Activated T-cell treated with anti-CD3 and anti-CD28 coated beads, Interleukin-2, amount 50 U/mL, for 4 hours (primary cell): ENCODE data around the gene C10orf62. TPM values are rescaled to one million over a fixed set of nuclear protein-coding genes. Genes with fewer than 3 reads are reported as not detected.

Source experiments
- ATAC-seq, 2 donors: fragments of 200-7000 bp; cut with Tn5 transposase; one replicate each; pipeline ENCODE4 v1.10.0; 2021
- DNase-seq: peaks from one replicate; pipeline ENCODE4 v3.0.0-alpha.2; 2020
- H3K27me3 Mint-ChIP-seq: one replicate; pipeline ENCODE4 v1.8.0; 2021; ENCODE audit warnings: low read depth, mixed read lengths
- H3K36me3 Mint-ChIP-seq: one replicate; pipeline ENCODE4 v1.8.0; 2022; ENCODE audit warnings: mixed read lengths; ENCODE audit not compliant: insufficient read depth
- H3K4me1 Mint-ChIP-seq: one replicate; pipeline ENCODE4 v1.8.0; 2021; ENCODE audit warnings: low read depth, mixed read lengths
- H3K4me3 Mint-ChIP-seq: one replicate; pipeline ENCODE4 v1.8.0; 2021; ENCODE audit warnings: mild to moderate bottlenecking, moderate library complexity, mixed read lengths
- H3K9me3 Mint-ChIP-seq: one replicate; pipeline ENCODE4 v1.8.0; 2021; ENCODE audit warnings: mixed read lengths
- total RNA-seq, 3 donors: library from RNA; stranded (reverse); gene quantifications; one replicate each; pipeline ENCODE4 v1.2.1, GENCODE V29; 2021

The C10orf62 gene
- total RNA-seq, 3 donors from 2014 or later, result not detected

DNA sequence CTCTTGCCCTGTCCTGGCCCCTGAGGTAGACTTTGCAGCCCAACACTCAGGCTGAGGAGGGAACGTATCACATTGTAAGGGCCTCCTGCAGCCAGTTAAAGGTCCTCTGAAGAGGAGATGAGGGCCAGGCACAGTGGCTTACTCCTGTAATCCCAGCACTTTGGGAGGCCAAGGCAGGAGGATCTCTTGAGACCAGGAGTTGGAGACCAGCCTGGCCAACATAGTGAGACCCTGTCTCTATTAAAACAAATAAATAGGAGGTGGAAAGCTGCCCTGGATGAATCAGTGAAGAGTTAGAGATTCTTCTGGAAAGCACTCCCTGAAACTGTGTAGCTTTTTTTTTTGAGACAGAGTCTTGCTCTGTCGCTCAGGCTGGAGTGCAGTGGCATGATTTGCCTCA lies 2.3 kb upstream of the C10orf62 start:
- no peak for DNase-seq
- no peak overlapping the region for H3K4me3 Mint-ChIP-seq
- no peaks in the 10 kb centered on the region for H3K36me3 Mint-ChIP-seq
- H3K27me3 Mint-ChIP-seq, result no peaks in the 10 kb centered on the region
- H3K9me3 Mint-ChIP-seq, result no peaks in the 10 kb centered on the region
- H3K4me1 Mint-ChIP-seq, result peaks cover 2% of the 10 kb centered on the region
- no peak for ATAC-seq

DNA sequence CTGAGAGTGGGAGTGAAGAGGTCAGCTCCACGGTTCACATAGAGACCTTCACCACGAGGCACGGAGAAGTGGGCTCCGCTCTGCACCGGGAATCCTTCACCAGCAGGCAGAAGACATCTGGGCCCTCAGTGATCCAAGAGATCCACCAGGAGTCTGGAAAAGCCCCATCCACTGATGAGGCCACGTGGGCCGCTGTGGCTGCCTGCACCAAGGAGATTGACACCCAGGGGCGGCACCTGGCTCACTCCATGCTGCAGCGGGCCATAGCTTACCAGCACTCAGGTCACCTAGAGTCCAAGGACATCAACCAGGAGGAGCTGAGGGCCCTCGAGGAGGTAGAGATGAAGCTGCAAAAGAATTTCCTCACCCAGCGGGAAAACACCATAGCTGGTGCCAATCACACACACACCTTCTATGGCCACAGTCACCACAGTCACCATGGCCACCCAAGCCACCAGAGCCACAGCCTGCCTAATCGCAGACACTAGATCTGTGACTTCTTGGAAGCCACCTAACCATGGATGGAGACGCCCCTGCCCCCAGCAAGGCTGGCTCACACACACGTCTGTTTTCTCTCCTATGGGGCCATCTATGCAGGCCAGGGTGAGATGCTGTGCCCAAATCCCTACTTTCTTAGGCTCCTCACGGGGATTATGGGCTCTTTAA lies 694 bp downstream of the C10orf62 start:
- peaks cover 2% of the 10 kb centered on the region for H3K4me1 Mint-ChIP-seq
- H3K27me3 Mint-ChIP-seq, result no peaks in the 10 kb centered on the region
- H3K4me3 Mint-ChIP-seq, result no peak overlapping the region
- ATAC-seq (no peak), DNase-seq (no peak)
- no peaks in the 10 kb centered on the region for H3K9me3 Mint-ChIP-seq
- no peaks in the 10 kb centered on the region for H3K36me3 Mint-ChIP-seq

DNA sequence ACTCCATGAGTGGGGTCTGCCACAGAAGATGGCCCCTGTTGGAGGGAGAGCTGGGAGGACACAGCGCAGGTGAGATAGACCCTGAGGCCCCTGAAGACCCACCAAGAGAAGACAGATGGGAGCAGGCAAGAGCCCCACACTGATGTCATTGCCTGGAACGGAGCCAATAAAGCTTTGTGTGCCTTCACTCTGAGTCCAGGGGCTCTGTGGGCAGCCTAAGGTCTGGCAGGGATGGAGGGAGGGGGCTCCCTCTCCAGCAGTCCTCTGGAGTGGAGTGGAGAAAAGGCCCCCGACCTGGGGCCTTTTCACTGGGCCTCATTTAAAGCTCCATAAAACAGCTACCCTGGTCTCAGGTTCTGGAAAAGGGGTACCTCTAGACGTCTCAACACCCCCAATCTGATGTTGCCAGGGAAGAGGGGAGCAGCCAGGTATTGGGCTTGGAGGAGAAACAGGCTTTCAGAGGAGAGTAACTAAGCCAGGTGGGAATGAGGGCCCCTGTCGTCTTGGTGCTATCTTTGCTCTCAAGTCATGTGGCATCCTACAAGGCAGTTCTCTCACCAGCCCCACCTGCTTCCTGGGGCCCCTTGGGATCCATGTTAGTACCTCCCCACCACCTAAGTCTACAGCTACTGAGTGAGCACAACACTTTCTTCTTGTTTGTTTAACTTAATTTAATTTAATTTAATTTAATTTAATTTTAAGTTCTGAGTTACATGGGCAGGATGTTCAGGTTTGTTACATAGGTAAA lies 1.4 kb downstream of the C10orf62 start:
- DNase-seq (no peak), ATAC-seq (no peak)
- no peaks in the 10 kb centered on the region for H3K36me3 Mint-ChIP-seq
- no peaks in the 10 kb centered on the region for H3K9me3 Mint-ChIP-seq
- no peak overlapping the region for H3K4me3 Mint-ChIP-seq
- H3K4me1 Mint-ChIP-seq, result peaks cover 2% of the 10 kb centered on the region
- no peaks in the 10 kb centered on the region for H3K27me3 Mint-ChIP-seq

DNA sequence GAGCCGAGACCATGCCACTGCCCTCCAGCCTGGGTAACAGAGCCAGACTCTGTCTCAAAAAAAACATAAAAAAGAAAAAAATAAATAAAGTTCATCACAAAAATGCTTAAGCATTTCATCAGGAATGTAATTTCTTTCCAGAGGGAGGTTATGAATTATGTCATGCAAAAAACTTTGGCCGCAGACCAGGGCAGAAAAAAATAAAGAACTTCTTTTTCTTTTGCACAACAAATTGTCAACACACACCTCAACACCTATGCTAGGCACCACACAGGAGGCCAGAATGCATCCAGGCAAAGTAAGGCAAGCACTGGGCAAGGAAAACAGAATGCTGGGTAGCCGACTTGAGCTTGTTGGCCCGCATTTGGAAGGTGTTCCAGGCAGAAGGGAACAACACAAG lies 3.9 kb downstream of the C10orf62 start:
- DNase-seq (no peak), ATAC-seq (no peak)
- H3K4me3 Mint-ChIP-seq, result no peak overlapping the region
- no peaks in the 10 kb centered on the region for H3K9me3 Mint-ChIP-seq
- no peaks in the 10 kb centered on the region for H3K36me3 Mint-ChIP-seq
- H3K4me1 Mint-ChIP-seq, result peaks cover 2% of the 10 kb centered on the region
- H3K27me3 Mint-ChIP-seq, result no peaks in the 10 kb centered on the region

DNA sequence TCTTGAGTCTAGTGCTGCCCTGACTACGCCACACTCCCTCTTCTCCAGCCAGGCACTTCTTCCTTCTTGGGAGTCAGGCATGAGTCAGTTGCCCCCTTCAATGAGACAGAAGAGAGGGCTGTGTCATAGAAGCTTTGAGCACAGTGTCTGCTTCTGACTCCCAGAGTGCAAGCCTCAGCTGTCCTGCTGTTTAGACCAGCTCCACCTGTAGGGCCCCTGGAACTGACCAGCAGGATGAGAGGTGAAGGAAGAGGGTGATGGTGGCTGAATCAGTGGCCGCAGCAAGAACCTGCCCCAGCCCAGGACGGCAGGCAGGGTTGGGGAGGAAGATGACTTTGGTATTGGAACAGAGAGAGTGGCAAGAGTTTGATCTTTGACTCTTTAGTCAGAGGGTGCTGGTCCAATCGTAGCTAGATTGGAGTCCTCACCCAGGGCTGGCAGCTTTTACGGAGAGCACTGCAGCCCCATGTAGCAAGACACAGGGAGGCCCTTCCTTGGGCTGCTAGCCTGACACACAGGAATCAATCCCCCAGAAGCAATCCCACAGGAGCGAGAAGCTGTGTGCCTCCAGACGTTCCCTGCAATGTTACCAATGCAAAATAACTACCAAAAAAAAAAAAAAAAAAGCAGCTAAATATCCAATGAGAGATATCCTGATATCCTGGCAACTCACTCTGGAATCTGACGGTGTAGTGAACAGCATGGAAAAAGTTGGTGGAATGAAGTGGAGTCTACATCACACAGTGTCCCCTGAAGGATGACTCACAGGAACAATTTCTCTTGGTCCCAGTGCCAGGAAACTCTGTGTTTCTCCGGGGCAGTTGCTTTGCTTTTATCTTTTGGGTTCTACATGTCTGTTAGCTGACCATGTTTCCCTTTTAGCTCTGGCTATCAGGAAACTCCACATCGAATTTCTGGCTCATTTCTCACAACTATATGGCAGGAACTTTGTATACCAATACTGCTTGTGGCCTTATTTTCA lies 6.9 kb downstream of the C10orf62 start:
- Mint-ChIP-seq H3K9me3 (no peaks in the 10 kb centered on the region), H3K4me3 (no peak overlapping the region), H3K27me3 (no peaks in the 10 kb centered on the region), H3K36me3 (no peaks in the 10 kb centered on the region), H3K4me1 (no peaks in the 10 kb centered on the region)
- ATAC-seq (no peak), DNase-seq (no peak)

DNA sequence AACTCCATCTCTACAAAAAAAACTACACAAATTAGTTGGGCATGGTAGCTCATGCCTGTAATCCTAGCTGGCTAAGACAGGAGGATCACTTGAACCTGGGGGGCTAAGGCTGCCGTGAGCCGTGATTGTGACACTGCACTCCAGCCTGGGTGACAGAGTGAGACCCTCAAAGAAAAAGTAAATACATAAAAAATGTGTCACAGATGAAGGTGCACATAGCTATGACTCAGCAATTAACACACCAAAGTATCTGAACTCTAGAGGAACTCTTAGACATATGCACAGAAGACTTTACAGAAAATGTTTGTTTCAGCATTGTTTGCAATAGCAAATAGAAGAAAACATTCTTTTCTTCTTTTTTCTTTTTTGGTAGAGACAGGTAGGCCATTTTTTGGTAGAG lies 8.3 kb downstream of the C10orf62 start:
- ATAC-seq, result no peak
- H3K4me1 Mint-ChIP-seq, result no peaks in the 10 kb centered on the region
- no peaks in the 10 kb centered on the region for H3K36me3 Mint-ChIP-seq
- no peaks in the 10 kb centered on the region for H3K9me3 Mint-ChIP-seq
- no peak for DNase-seq
- no peak overlapping the region for H3K4me3 Mint-ChIP-seq
- H3K27me3 Mint-ChIP-seq, result no peaks in the 10 kb centered on the region

DNA sequence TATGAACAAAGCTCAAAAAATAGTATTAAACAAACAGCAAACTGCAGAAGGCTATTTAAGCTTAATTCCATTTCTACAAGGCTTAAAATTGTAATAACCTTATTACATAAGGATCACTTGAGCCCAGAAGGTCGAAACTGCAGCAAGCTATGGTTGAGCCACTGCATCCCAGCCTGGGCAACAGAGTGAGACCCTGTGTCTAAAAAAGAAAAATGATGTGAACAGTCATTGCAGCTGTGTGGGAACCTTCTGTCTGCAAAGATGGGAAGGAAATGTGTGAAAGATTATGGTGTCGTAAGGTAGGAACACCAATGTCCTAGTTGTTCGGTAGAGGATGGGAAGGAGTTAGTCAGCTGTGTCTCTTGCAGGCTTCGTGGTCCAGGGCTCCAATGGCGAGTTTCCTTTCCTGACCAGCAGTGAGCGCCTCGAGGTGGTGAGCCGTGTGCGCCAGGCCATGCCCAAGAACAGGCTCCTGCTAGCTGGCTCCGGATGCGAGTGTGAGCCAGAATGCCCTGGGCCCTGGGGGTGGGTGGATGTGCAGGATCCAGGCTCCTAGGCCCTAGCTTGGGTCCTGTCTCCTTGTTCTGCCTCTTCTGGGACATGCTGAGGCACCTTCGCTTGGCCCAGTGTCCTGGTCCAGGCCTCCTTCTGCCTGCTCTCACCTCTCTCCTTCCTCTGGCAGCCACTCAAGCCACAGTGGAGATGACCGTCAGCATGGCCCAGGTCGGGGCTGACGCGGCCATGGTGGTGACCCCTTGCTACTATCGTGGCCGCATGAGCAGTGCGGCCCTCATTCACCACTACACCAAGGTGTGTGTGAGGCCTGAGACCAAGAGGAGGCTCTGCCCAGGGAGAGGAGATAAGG lies 9.1 kb downstream of the C10orf62 start:
- ATAC-seq (no peak), DNase-seq (no peak)
- Mint-ChIP-seq H3K36me3 (no peaks in the 10 kb centered on the region), H3K4me3 (no peak overlapping the region), H3K27me3 (no peaks in the 10 kb centered on the region), H3K4me1 (no peaks in the 10 kb centered on the region), H3K9me3 (no peaks in the 10 kb centered on the region)

DNA sequence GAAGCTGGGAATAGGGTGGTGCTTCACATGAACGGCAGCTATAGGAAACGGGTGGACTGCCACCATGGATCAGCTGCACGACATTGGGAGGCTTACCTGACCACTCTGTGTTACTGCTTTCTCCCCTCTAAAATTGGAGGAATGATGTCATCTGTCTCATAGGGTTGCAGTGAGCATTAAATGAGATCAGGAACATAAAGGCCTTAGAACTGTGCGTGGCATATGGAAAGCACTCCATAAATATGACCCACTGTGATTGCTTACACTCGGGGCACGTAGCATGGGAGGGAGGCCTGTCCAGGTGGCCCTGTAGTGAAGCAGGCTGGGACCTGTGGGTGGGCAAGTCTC lies 9.7 kb downstream of the C10orf62 start:
- ATAC-seq (no peak), DNase-seq (no peak)
- H3K27me3 Mint-ChIP-seq, result no peaks in the 10 kb centered on the region
- no peaks in the 10 kb centered on the region for H3K36me3 Mint-ChIP-seq
- no peaks in the 10 kb centered on the region for H3K4me1 Mint-ChIP-seq
- H3K4me3 Mint-ChIP-seq, result no peak overlapping the region
- no peaks in the 10 kb centered on the region for H3K9me3 Mint-ChIP-seq

DNA sequence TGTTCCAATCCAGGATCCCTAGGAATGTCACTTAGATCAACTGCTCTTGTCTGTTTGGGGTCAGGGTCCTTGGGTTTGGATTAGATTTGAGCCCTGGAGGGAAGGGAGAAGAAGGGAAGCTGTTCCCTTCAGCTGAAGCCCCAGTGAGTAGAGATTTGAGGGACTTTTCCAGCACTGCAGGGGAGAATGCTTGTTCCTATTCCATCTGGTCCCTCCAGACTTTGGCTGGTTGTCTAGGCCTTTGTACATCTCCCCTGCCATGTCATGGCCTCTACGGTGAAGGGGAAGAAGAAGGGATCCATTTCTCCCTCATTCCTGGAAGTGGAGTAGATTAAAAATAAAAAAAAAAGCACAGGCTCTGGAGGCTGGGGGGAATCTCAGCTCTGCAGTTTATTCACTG lies 11.1 kb downstream of the C10orf62 start:
- no peaks in the 10 kb centered on the region for H3K36me3 Mint-ChIP-seq
- H3K4me3 Mint-ChIP-seq, result no peak overlapping the region
- H3K27me3 Mint-ChIP-seq, result no peaks in the 10 kb centered on the region
- ATAC-seq (no peak), DNase-seq (no peak)
- no peaks in the 10 kb centered on the region for H3K9me3 Mint-ChIP-seq
- H3K4me1 Mint-ChIP-seq, result no peaks in the 10 kb centered on the region

DNA sequence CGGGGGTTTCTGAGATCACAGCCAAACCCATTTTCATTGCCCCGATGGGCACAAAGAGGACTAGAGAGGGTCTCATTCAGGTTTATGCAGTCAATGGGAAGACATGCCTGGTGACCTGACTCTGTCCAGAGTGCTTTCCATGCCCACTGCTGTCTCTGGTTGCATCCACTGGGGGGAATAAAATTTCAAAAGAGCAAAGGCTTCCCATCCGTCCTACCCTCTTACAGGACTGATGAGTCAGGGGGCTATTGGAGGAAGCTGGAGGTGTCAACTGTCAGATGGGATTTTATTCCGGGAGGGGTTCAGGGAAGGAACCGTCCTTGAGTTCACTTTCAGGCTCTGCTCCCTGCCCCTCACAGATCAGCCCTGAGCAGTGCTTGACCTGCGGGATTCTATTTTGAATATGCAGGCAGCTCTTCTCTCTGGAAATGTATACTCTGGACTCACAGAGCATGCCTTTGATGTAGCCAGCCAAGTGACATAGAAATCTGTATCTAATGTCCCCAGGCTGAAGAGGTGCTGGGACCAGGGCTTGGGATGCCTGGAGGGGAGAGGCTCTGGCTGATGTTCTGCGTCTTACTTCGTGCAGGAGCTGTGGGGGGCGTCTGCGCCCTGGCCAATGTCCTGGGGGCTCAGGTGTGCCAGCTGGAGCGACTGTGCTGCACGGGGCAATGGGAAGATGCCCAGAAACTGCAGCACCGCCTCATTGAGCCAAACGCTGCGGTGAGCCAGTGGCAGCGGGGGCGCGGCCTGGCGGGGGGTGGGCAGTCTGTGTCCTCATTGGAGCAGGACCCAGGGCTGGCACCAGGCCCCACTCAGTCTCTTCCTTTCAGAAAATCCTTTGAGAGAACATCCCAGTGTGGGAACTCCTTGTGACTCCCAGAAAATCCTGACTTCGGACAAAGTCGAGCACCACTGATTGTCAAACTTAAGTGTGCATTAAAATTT lies 12.0 kb downstream of the C10orf62 start:
- H3K4me3 Mint-ChIP-seq, result no peak overlapping the region
- no peaks in the 10 kb centered on the region for H3K4me1 Mint-ChIP-seq
- H3K27me3 Mint-ChIP-seq, result no peaks in the 10 kb centered on the region
- no peaks in the 10 kb centered on the region for H3K9me3 Mint-ChIP-seq
- H3K36me3 Mint-ChIP-seq, result no peaks in the 10 kb centered on the region
- DNase-seq (no peak), ATAC-seq (no peak)

DNA sequence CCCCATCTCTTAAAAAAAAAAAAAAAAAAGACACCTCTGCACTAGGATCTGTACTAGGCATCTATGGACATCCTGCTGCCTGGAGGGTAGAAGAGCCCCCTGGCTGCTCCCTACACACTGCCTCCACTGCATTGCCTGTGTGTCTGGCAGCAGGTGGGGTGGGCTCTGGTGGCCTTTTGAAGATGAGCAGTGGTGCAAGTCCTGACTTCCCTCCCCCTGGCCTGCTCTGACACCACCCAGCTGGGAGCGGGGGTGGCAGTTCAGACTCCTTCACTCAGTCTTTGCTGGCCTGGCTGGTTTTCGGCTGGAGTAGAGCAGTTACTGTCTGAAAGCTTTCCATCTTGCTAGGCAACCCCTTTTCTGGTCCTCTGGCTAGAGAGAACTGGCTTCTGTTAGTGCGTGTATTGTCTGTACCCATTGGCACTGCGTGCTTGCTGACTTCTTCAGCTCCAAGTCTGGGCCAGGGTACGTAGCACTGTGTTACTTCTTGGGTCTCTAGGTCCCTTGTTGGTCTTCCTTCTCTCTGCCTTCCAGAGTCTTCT lies 17.6 kb downstream of the C10orf62 start:
- ATAC-seq (no peak), DNase-seq (no peak)
- Mint-ChIP-seq H3K9me3 (no peaks in the 10 kb centered on the region), H3K4me1 (no peaks in the 10 kb centered on the region), H3K4me3 (no peak overlapping the region), H3K27me3 (no peaks in the 10 kb centered on the region), H3K36me3 (no peaks in the 10 kb centered on the region)

DNA sequence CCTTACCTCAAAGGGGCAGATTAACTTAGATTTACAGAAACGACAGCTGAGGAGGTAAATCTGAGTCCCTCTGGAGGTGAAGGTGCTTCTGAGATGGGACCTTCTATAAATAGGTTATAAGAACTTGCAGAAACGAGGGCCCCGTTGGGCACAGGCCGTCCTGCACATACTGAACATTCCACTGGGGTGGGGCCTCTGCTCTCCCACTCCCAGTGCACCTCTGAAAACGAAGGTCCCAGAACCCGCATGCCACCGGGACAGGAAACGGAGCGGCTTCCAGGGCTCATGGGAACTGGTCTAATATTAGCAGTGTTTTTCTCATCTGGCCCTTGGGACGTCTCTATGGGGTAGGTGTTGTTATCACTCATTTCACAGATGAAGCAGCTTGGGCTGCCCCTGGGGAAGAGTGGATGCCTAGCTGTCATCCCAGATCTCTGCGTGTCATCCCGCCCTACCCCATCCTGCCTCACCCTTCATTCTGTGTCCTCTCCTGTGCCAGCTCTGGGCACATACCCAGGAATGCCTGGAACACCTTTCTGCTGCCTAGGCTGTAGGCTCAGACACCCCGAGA lies 19.6 kb downstream of the C10orf62 start:
- ATAC-seq (no peak), DNase-seq (no peak)
- Mint-ChIP-seq H3K9me3 (no peaks in the 10 kb centered on the region), H3K4me3 (no peak overlapping the region), H3K36me3 (no peaks in the 10 kb centered on the region), H3K27me3 (no peaks in the 10 kb centered on the region), H3K4me1 (no peaks in the 10 kb centered on the region)

DNA sequence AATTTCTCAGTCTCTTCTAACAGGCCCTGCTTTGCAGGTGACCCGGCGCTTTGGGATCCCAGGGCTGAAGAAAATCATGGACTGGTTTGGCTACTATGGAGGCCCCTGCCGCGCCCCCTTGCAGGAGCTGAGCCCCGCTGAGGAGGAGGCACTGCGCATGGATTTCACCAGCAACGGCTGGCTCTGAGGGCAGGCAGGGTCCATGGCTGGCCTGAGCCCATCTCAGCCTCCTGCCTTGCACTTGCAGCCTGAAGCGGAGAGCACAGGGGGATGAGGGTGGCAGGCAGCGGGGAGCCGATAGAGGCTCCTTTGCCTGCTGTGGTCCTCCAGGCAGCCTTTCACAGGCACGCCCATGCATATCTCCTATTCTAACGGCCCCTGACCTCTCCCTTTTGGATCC lies 22.0 kb downstream of the C10orf62 start:
- ATAC-seq, result no peak
- no peaks in the 10 kb centered on the region for H3K9me3 Mint-ChIP-seq
- H3K36me3 Mint-ChIP-seq, result no peaks in the 10 kb centered on the region

More for the DNA sequence above, 22.0 kb downstream of the C10orf62 start:
- DNase-seq, result no peak
- Mint-ChIP-seq H3K4me1 (no peaks in the 10 kb centered on the region), H3K4me3 (no peak overlapping the region), H3K27me3 (no peaks in the 10 kb centered on the region)
